GM18508 (cell line): Measurements from ENCODE around the gene CD276.
"Not testable (repeated sequence)": the region's sequence is repeated elsewhere in the genome, so short reads cannot be mapped to it uniquely, and the experiment has no call there.

Source experiments
- ATAC-seq: cut with Tn5 transposase; IDR thresholded peaks from one replicate; pipeline ENCODE4 v1.9.1; 2021; ENCODE audit warnings: moderate number of reproducible peaks; ENCODE audit not compliant: insufficient read depth, unreplicated experiment

The CD276 gene

GRCh38 chr15:73683777-73684580 is at the start of gene CD276:
CD276 (plus strand) TSS chr15:73684383; CDS start chr15:73699640, 15,257 bp downstream.
- no peak for ATAC-seq

- ATAC-seq = no peak
Observed at GRCh38 chr15:73637527-73637926, 46.7 kb upstream of the CD276 start.

DNA sequence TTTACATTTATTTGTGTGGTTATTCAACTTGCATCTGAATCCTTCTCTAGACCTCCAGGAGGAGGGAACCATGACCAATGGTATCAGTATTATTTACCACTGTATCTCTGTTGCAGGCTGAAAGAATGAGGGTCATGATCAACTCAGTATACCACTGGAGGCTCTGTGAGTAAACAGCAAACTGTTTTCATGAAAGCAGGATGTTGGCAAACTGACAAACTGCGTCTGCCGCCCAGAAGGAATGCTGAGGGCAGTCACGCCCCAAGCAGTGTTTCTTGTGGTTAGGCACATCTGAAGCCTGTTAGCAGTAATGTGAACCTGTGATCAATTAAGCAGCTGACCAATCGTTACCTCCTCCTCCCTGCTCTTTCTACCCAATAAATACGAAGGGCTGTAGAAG is 44.7 kb upstream of the CD276 start:
- not testable (repeated sequence) for ATAC-seq

DNA sequence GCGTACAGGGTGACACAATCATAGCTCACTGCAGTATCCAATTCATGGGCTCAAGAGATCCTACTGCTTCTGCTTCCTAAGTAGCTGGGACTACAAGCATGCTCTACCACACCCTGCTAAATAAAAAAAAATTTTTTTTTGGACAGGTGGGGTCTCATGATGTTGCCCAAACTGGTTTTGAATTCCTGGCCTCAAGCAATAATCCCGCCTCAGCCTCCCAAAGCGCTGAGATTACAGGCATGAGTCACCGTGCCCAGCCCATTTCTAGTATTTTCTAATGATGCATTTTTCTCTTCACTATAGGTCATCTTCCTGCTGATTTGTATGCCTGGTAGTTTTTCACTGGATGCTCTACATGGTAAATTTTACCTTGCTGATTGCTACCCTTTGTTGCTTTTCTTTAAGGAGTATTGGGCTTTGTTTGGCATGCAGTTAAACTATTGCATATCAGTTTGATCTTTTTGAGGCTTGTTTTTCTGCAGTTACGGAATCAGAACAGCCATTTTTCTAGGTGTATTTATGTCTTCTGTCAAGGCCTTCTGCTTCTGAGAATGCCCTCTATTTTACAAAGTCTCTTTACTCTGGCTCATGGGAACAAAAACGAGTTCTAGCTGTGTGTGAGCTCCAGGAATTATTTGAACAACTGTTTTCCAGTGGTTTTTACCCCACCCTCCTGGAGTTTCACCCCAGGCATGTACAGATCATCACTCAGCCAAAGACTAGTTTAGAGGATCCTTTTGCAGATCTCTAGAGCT is 36.7 kb upstream of the CD276 start:
- no peak for ATAC-seq

- no peak for ATAC-seq
Observed at GRCh38 chr15:73648014-73648295, 36.2 kb upstream of the CD276 start.

DNA sequence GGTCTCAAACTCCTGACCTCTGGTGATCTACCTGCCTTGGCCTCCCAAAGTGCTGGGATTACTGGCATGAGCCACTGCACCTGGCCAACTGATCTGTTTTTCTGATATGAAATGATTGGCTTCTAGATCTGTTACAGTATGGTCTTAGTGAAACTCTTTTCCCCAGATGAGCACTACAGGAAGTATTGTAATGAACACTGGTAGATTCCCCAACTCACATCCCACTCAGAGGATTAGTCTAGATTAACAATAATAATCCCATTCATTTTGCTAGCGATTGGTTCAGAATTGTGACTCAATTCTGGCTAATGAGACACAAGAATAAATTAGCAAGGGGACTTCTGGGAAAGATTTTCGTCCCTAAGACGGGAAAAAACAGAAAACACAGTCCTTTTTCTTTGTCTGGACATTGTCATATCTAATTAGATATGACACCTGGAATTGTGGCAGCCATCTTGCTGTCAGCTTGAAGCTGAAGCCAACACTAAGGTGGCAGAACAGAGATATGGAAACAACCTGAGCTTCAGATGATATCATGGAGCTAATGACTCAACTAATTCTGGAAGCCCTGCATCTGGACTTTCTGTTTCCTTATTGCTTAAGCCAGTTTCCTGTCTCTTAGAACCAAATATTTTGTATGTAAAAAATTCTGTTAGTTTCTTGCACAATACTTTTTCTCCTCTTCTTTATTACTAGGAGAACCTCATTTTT is 33.6 kb upstream of the CD276 start:
- ATAC-seq = no peak

DNA sequence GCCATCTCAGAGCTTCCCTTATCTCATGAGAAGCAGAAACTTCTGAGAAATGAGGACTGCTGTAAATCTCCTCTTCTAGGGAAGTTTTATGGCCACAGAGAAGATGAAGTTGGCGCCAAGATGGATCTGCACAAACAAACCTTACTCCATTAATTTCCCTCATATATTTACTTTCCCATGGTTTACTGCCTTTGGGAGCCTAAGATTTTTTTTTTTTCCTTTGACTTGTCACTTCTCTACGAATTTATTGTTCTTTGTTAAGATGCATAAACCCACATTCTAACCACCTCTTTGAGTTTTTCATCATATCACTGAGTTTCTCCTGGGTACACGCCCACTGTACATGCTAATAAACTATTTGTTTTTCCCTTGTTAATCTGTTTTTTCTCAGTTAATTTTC is 29.5 kb upstream of the CD276 start:
- ATAC-seq = no peak

- no peak for ATAC-seq
Observed at GRCh38 chr15:73655724-73656123, 28.5 kb upstream of the CD276 start.

GRCh38 chr15:73658645-73659044 is 25.5 kb upstream of the CD276 start:
- no peak for ATAC-seq

DNA sequence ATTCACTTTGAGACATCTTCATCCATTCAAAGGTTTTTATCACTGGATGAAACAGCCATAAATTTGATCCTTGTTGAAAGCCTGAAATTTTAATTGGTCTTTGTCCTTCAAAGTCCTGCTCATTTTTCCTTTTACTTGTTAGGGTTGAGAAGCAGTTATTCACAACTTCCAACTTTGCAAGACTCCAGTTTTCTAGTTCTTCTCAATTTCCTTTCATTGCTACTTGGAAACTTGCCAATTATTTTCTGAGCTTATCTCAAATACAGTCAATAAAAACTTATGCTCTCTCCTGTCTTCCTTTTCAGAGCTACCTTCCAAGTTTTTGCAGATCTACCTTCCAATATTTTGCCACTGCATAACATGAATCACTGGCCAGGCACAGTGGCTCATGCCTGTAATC is 23.7 kb upstream of the CD276 start:
- no peak for ATAC-seq

GRCh38 chr15:73674587-73674986 is 9.6 kb upstream of the CD276 start:
- ATAC-seq = no peak

DNA sequence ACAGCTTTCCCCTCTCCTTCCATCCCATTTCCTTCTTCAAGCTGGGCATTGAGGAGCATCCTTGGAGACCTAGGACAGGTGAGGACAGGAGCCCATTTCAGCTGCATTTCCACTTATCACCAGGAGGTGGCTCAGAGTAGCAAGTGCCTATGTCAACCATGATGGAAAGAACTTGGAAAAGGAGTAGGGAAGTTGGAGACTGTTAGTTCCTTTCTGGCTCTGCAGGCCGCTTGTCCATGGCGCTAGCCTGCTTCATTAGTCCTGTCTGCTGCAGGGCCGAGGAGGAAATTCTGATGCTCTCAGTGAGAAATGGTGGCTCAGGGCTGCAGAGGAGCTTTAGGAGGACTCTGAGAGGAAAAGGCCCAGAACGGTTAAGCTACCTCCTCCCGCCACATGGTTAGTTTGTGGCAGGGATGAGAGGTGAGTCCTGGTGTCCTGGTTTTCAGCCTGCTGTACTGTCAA is 7.0 kb upstream of the CD276 start:
- ATAC-seq = no peak

DNA sequence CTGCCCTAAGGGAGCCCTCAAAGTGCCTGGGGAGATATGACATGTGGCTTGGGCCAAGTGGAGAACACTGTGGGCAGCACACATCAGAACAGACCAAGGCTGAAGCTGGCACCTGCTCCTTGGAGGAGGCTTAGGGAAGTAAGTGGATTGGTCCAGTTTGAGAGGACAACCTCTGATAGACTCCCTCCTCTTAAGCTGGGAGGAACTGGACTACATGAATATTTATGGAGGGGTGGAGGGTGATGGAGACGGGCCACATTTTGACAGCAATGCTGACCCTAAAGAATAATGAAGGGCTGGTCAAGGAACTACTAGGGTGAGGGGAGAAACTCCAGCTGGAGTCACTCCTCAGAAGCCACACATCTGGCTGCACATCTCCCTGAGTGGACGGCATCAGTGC is 6.5 kb upstream of the CD276 start:
- no peak for ATAC-seq

DNA sequence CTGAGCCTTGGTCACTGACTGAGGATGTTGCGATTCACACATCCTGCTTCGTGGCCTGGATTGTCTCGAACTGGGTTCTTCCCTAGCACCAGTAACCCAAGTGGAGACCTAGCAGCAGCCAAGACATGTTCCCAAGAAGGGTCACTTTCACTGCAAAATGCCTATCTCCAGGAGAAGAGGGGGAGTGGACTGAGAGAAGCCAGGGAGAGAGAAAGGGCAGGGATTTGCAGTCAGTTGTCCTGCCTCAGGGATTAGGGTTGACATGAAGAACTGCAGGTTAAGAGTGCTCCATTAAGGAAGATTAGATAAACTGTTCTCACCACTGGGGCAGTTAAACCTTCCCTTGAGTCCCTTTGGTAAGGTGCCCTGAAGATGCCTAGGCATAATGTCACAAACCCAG is 5.7 kb upstream of the CD276 start:
- ATAC-seq = no peak

DNA sequence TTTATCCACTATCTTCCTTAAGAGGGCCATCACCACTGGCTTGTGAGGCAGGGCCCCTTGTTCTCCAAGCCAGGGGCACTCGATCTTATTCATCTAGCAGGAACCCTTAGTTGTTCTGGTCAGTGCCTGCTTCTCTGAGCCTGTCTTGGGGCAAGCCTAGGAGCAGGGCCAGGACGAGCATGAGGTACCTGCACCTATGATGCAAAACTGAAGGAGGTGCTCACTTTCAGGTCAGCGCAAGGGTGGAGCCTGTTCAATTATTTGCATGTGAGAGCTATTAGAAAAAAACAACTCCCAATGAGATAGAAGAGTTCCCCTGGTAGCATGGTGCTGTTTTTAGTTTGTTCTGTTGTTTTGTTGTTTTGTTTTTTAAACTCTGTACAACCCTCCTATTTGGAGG is 5.0 kb upstream of the CD276 start:
- no peak for ATAC-seq

GRCh38 chr15:73679964-73680363 is 4.2 kb upstream of the CD276 start:
- no peak for ATAC-seq

GRCh38 chr15:73680549-73680948 is 3.6 kb upstream of the CD276 start:
- ATAC-seq = no peak

DNA sequence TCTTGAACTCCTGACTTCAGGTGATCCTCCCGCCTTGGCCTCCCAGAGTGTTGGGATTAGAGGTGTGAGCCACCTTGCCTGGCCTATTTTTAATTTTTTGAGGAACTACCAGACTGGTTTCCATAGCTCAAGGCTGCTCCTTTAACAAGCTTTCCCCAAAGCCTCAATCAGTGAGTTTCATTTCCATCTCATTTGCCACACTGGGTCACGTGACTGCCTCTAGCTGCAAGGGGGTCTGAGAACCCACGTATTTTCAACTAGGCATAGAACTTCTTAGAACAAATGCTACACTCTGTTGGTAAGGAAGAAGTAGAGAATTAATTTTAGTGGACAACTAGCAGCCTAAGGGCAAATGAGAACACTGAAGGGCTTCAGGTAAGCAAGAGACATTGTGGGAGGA is 3.1 kb upstream of the CD276 start:
- ATAC-seq = no peak

DNA sequence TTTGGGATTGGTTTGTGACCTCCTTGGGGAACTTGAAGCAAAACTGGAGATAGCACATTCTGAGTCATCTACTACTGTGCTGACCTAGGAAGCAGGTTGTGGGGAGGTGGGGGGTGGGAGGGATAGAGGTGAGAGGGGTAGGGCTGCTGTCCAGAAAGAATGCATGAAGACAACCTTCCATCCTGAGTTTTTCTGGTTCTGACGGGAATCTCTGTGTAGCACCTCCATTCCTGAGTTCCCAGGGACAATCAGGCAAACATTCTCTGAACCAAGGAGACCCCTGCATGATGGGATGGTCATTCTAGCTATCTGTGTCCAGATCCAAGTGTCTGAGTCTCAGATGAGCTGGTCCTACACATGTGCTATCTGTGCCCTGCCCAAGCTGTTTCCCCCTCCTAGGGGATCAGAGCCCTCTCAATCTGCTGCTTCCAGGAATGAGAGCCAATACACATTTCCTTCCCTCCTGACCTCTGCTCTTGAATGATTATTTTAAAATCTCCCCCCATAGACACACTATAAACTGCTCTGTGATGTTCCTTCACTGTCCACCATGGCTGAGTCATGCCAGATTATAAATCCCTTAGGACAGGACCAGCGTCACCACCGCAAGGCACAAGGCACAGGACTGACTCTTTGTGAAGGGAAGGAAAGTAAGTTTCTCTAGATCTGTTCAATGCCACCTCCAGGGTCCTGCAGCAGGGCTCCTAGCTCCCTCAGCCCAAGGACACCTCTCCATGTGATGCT is 2.2 kb upstream of the CD276 start:
- ATAC-seq = no peak

DNA sequence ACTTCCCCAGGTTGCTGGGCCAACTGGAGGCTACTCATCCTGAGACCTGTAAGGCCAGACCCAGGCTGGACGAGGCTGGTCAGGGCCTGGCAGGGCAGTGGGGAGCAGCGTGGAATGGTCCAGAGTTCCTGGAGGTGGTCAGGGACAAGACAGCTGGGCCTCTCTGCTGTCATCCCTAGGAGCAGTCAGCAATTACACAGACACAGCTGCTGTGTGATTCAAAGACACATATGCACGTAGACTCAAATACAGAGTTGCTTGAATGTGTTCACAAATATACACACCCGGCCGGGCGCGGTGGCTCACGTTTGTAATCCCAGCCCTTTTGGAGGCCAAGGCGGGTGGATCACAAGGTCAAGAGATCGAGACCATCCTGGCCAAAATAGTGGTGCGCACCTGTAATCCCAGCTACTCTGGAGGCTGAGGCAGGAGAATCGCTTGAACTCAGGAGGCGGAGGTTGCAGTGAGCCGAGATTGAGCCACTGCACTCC is 1.5 kb upstream of the CD276 start:
- ATAC-seq = no peak
